Stimulated activated CD8-positive, alpha-beta memory T cell treated with anti-CD3 and anti-CD28 coated beads, Interleukin-4, amount 100 ng/mL, for 1 hour (primary cell): ENCODE measurements around the gene FBXO46.
"Not testable (repeated sequence)": the region's sequence is repeated elsewhere in the genome, so short reads cannot be mapped to it uniquely, and the experiment has no call there.

Experiments
- DNase-seq, 2 donors: peaks; one replicate each; pipeline ENCODE4 v3.0.0-alpha.2; 2020; ENCODE audit warnings: low read depth in 2 of 2, low spot score in 1 of 2

Gene FBXO46

GRCh38 chr19:45766869-45767346 is 36.2 kb upstream of the FBXO46 start:
- no peak for DNase-seq

DNA sequence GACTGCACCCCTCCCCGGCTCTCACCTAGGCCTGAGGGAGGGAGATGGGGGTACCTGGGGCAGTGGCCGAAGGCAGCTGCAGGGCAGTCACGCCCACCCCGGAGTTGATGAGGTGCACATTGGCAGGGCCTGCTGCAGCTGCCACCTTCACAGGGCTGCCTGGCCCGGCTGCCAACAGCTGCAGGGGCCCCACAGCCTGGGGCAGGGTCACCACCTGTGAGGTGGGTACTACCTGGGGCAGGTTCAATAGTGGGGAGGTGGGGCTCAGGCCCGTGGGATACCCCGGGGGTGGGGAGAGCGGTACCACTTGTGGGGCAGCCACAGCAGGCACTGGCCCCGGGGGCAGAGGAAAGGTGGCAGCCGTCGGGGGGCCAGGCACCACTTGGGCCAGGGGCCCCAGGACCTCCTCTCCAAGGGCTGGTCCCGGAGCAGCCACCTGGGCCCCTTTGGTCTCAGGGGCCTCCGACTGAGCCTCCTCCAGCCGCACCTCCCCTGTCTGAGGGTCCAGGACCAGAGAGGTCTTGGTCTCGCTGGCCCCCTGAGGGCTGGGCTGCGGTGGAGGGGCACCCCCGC is 35.7 kb upstream of the FBXO46 start:
- no peak for DNase-seq

- no peak for DNase-seq
Observed at GRCh38 chr19:45765702-45766295, 35.1 kb upstream of the FBXO46 start.

DNA sequence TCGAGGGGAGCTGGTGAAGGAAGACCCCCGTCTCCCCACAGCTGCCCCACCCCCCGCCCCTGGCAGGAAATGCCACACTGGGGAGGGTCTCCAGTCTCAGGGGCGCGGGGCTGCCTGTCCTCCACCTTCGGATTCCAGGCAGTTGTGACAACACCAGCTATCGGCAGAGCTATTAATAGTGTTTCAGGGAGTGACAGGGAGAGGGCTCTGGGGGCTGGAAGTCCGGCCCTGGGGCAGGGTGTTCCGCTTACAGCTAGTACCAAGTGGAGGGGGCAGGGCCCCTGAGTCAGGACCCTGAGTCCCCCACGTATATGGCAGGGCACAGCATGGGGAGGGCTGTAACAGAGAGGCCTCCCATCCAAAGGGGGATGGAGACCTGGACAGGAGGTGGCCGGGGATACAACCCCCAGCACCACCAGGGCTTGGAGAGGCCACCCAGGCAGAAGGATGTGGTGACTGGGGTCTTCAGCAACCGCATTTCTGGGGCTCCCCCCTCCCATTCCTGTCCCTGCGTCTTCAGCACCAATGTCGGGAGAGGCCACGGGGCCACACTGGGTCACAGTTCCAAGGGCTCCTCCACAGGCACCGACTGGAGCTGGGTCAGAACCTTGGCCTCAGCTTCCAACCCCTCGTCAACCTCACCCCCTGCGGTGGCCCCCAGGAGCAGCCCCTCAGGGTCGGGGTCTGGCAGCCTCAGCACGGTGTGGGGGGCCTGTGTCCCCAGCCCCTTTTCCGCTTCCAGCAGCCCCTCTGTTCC is 34.4 kb upstream of the FBXO46 start:
- no peak for DNase-seq

DNA sequence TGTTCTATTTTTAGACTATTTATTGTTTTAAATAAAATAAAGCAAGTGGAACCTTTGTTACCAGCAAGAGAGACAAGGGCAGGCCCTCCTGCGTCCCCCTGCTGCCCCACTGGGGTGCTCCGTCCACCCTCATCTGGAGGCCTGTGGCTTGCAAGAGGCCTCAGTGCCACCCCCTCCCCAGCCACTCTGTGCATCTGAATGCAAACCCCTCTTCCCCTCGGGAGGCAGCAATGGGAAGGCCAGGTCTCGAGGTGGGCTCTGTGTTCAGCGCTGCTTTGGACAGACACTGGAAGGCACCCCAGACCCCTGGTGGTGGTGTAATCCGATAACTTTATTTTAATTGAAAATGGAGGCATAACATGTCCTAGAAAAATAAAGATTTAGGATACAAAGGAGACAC is 33.8 kb upstream of the FBXO46 start:
- no peak for DNase-seq

GRCh38 chr19:45763691-45764294 is 33.1 kb upstream of the FBXO46 start:
- no peak for DNase-seq

DNA sequence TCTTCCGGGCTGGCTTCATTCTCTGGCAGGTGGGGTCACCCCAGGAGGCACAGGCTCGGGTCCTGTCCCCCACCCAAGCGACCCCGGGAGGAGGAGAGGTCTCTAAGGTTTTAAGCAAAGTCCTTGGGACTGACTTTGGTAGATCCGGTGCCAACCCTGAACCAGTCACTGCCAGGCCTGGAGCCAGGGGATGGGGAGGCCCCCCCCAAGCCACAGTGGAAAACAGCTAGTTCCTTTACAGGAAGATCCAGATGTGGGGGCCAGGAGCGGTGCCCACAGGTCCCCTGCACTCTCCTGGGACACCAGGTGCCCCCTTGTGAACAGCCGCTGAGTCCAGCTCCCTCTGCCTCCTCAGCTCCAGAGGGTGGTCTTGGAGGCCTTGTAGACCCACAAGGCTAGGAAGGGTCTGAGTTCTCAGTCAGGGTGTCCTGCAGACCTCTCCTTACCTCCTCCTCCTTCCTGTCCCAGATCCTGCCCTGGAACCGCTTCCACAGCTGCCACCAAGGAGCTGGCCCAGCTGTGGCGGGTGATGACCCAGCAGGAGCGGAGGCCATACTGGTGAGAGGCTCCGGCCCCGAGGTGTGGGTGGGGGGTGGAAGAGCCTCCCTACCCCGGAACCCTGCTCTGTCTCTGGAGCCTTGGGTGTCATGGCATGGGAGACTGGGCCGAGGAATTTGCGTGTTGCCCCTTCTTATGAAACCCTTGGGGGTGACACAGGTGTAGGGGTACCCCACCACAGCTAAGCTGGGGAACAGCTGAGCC is 32.4 kb upstream of the FBXO46 start:
- no peak for DNase-seq

GRCh38 chr19:45761714-45762113 is 31.0 kb upstream of the FBXO46 start:
- DNase-seq, result no peak

DNA sequence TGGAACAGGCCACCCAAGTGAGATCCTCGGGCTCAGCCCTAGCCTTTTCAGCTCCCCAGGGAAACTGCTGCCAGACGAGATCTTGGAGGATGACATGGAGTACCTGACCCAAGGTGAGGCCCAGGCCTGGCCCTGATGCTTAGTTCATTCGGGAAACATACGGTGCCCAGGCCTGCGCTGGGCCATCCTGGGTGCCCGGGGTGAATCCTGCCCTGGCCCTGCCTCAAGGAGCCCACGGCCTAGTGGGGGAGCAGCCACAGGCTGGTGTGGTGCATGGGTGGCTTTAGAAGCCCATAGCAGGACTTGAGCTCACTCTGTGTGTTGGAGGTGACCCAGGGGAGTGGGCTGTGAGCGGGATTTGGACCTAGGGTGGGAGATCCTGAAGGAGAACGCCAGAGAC is 28.2 kb upstream of the FBXO46 start:
- DNase-seq, result no peak

- DNase-seq, result no peak
Observed at GRCh38 chr19:45757695-45758094, 27.0 kb upstream of the FBXO46 start.

GRCh38 chr19:45754323-45754722 is 23.6 kb upstream of the FBXO46 start:
- DNase-seq, result no peak

GRCh38 chr19:45753548-45753947 is 22.9 kb upstream of the FBXO46 start:
- DNase-seq, result no peak

GRCh38 chr19:45752639-45753038 is 21.9 kb upstream of the FBXO46 start:
- DNase-seq, result no peak

- DNase-seq, result not testable (repeated sequence)
Observed at GRCh38 chr19:45751483-45751882, 20.8 kb upstream of the FBXO46 start.

GRCh38 chr19:45747513-45747912 is 16.8 kb upstream of the FBXO46 start:
- no peak for DNase-seq

- DNase-seq, result no peak
Observed at GRCh38 chr19:45746866-45747265, 16.2 kb upstream of the FBXO46 start.

- no peak for DNase-seq
Observed at GRCh38 chr19:45745606-45746005, 14.9 kb upstream of the FBXO46 start.

- DNase-seq, result no peak
Observed at GRCh38 chr19:45742969-45743368, 12.3 kb upstream of the FBXO46 start.

DNA sequence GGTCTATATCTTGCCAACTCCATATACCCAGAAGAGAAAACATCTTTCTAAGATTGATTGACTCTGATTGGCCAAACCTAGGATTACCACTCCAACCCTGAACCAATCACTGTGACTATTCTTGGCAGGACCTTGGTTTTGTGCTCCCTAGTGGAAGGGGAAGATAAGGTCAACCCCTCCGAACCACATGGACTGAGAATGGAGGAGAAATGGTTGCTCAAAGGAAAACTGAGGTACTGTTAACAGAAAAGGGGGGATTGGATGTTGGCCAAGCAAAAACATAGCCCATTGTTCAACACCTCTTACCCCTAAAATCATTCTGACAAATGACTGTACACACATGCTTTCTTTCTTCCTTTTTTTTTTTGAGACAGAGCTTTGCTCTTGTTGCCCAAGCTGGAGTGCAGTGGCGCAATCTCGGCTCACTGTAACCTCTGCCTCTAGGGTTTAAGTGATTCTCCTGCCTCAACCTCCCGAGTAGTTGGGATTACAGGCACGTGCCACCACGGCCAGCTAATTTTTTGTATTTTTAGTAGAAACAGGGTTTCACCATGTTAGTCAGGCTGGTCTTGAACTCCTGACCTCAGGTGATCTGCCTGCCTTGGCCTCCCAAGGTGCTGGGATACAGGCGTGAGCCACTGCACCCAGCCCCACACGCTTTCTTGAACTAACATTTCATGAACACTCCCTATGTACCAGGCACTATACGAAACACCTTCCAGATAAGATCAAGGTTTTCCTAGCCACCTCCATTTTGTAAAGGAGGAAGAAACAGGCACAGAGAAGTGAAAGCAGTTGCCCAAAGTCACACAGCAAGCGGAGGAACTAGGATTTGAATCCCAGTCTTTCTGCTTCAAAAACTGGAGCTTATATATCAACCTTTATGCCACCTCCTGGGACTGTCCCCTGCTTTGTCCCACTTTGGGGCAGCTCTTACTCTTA is 9.1 kb upstream of the FBXO46 start:
- DNase-seq, result no peak

- no peak for DNase-seq
Observed at GRCh38 chr19:45733160-45733810, 2.6 kb upstream of the FBXO46 start, which contains the start of gene MEIOSIN. MEIOSIN (plus strand) TSS chr19:45733439; CDS start chr19:45735377, 1,938 bp downstream.
